ENCODE data around the gene KCTD14.

Gene KCTD14

DNA sequence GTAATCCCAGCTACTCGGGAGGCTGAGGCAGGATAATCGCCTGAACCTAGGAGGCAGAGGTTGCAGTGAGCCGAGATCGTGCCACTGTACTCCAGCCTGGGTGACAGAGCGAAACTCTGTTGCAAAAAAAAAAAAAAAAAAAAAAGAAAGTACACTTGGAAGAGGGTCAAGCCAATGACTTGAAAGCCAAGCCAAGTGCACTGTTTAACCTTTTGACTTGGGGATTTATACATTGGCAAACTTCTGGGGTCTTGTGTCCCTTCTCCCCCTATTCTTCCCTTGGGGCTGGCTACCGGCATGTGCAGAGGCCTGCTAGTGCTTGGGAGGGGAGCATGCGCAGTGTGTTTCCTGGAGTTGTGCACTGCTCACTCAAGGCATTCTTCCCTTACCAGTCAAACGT, 26.3 kb upstream of the KCTD14 start:
- TF ChIP-seq FOXP2 (optimal IDR thresholded peaks at IDR 0.05; ENCODE audit: borderline replicate concordance, extremely low read depth, extremely low read length, insufficient read depth): no peak
- TF ChIP-seq POLR2AphosphoS5 (IDR thresholded peaks at IDR 0.05; ENCODE audit: low read depth, low read length): no peak
- TF ChIP-seq, protein P1, sequence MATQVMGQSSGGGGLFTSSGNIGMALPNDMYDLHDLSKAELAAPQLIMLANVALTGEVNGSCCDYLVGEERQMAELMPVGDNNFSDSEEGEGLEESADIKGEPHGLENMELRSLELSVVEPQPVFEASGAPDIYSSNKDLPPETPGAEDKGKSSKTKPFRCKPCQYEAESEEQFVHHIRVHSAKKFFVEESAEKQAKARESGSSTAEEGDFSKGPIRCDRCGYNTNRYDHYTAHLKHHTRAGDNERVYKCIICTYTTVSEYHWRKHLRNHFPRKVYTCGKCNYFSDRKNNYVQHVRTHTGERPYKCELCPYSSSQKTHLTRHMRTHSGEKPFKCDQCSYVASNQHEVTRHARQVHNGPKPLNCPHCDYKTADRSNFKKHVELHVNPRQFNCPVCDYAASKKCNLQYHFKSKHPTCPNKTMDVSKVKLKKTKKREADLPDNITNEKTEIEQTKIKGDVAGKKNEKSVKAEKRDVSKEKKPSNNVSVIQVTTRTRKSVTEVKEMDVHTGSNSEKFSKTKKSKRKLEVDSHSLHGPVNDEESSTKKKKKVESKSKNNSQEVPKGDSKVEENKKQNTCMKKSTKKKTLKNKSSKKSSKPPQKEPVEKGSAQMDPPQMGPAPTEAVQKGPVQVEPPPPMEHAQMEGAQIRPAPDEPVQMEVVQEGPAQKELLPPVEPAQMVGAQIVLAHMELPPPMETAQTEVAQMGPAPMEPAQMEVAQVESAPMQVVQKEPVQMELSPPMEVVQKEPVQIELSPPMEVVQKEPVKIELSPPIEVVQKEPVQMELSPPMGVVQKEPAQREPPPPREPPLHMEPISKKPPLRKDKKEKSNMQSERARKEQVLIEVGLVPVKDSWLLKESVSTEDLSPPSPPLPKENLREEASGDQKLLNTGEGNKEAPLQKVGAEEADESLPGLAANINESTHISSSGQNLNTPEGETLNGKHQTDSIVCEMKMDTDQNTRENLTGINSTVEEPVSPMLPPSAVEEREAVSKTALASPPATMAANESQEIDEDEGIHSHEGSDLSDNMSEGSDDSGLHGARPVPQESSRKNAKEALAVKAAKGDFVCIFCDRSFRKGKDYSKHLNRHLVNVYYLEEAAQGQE (IDR thresholded peaks at IDR 0.05; ENCODE audit: insufficient read depth in 1 of 2, low read depth in 2 of 2, low read length in 2 of 2): no peak
- no peak for TF ChIP-seq TAF1 (IDR thresholded peaks at IDR 0.05; ENCODE audit: borderline replicate concordance, insufficient read depth, low read length)
- TF ChIP-seq SIN3A (IDR thresholded peaks at IDR 0.05; ENCODE audit: borderline replicate concordance, insufficient read depth, low read length): no peak

DNA sequence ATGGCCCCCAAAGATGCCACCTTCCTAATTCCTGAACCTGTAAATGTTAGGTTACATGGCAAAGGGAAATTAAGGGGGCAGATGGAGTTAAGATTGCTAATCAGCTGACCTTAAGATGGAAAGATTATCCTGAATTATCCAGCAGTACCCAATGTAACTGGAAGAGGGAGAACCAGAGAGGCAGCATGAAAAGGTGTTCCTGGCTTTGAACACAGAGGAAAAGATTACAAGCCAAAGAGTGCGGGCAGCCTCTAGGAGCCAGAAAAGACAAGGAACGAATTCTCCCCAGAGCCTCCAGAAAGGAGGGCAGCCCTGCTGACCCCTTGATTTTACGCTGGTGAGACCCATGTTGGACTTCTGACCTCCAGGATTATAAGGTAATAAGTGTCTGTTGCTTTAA, 25.5 kb upstream of the KCTD14 start:
- TF ChIP-seq, protein P1 (IDR thresholded peaks at IDR 0.05; ENCODE audit: insufficient read depth in 1 of 2, low read depth in 2 of 2, low read length in 2 of 2): no peak

DNA sequence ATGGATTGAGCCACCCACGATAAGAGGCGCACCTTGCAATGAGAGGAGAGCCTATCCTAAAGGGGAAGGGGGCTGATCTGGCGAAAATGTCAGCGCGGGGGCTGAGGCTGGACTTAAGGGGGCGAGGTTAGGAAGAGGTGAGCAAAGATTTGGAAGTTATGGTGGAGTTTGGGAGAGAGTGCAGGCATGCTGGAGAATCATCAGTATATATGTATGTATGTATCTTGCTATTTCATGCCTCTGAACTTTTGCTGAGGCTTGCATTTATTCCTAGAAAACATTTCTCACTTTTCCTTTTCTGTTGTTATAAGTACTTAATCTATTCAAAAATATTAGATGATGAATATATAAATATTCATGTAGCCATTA, 23.4 kb upstream of the KCTD14 start:
- TF ChIP-seq FOXP2 (optimal IDR thresholded peaks at IDR 0.05; ENCODE audit: borderline replicate concordance, extremely low read depth, extremely low read length, insufficient read depth): no peak
- no peak for TF ChIP-seq SIN3A (IDR thresholded peaks at IDR 0.05; ENCODE audit: borderline replicate concordance, insufficient read depth, low read length)
- no peak for TF ChIP-seq TAF1 (IDR thresholded peaks at IDR 0.05; ENCODE audit: borderline replicate concordance, insufficient read depth, low read length)
- TF ChIP-seq POLR2AphosphoS5 (IDR thresholded peaks at IDR 0.05; ENCODE audit: low read depth, low read length): no peak
- TF ChIP-seq, protein P1 (IDR thresholded peaks at IDR 0.05; ENCODE audit: insufficient read depth in 1 of 2, low read depth in 2 of 2, low read length in 2 of 2): no peak

DNA sequence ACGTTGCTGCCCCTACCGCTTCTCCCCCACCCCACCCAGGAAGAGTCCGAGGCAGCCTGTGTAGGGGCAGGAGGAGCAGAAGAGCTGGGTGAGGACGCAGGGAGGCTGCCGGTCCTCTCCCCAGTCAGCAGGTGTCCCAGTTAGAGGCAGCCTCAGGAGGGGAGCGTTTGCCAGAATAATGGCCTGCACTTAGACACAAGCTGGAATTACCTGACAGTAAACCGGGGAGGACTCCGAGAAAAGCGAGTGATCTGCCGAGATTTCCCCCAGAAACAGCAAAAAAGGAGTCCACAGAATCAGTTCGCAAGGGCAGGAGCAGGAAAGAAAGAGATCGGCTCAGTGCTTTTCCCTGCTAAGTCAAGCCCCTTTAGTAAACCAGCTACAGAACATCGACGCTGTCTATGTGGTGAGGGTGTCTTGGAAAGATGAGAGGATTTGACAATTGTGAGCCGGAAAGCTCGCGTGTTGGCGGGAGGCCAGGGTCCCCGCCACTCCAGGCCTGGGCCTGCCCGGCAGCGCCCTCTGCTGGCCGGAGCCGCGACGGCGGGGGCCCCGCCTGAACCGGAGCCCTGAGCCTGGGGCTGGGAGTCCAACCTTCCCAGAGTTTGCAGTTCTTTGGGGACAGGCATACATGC, 22.9 kb upstream of the KCTD14 start:
- TF ChIP-seq, protein P1 (IDR thresholded peaks at IDR 0.05; ENCODE audit: insufficient read depth in 1 of 2, low read depth in 2 of 2, low read length in 2 of 2): no peak
- TF ChIP-seq POLR2AphosphoS5 (IDR thresholded peaks at IDR 0.05; ENCODE audit: low read depth, low read length): peak; percentile 47; the same call in 1 of the 2 replicates
- peak; percentile 51 for TF ChIP-seq FOXP2 (optimal IDR thresholded peaks at IDR 0.05; ENCODE audit: borderline replicate concordance, extremely low read depth, extremely low read length, insufficient read depth)
- no peak for TF ChIP-seq TAF1 (IDR thresholded peaks at IDR 0.05; ENCODE audit: borderline replicate concordance, insufficient read depth, low read length)
- peak; percentile 38; the same call in 1 of the 2 replicates for TF ChIP-seq SIN3A (IDR thresholded peaks at IDR 0.05; ENCODE audit: borderline replicate concordance, insufficient read depth, low read length)

DNA sequence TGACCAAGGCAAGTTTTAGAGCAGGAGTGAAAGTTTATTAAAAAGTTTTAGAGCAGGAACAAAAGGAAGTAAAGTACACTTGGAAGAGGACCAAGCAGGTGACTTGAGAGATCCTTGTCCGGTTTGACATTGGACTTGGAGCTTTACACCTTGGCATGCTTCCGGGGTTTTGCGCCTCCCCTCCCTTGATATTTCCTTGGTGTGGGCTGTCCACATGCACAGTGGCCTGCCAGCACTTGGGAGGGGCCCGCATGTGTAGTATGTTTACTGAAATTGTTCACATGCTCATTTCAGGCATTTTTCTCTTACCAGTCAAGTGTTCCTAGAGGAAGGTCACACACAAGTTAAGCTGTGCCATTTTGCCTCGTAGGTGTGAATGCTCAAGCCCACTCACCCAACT, 21.6 kb upstream of the KCTD14 start:
- TF ChIP-seq TAF1 (IDR thresholded peaks at IDR 0.05; ENCODE audit: borderline replicate concordance, insufficient read depth, low read length) (no peak), POLR2AphosphoS5 (IDR thresholded peaks at IDR 0.05; ENCODE audit: low read depth, low read length) (no peak), SIN3A (IDR thresholded peaks at IDR 0.05; ENCODE audit: borderline replicate concordance, insufficient read depth, low read length) (no peak), FOXP2 (optimal IDR thresholded peaks at IDR 0.05; ENCODE audit: borderline replicate concordance, extremely low read depth, extremely low read length, insufficient read depth) (no peak)
- TF ChIP-seq, protein P1 (IDR thresholded peaks at IDR 0.05; ENCODE audit: insufficient read depth in 1 of 2, low read depth in 2 of 2, low read length in 2 of 2): no peak
